Endothelial cell (in vitro differentiated cells): ENCODE data around the gene TMEM52. TPM values are rescaled to one million over a fixed set of nuclear protein-coding genes. Genes with fewer than 3 reads are reported as not detected.
A peak's percentile ranks its signal among the peaks of the same experiment; 100 is the strongest.

Experiments used
- DNase-seq: peaks from one replicate; pipeline ENCODE4 v3.0.0; 2021; ENCODE audit warnings: low spot score
- H3K27ac Mint-ChIP-seq: one replicate; pipeline ENCODE4 v1.8.0; 2021; ENCODE audit warnings: mixed read lengths, inconsistent platforms; ENCODE audit not compliant: unreplicated experiment
- H3K27me3 Mint-ChIP-seq: one replicate; pipeline ENCODE4 v1.8.0; 2021; ENCODE audit warnings: mild to moderate bottlenecking, moderate library complexity, mixed read lengths, inconsistent platforms; ENCODE audit not compliant: unreplicated experiment
- H3K36me3 Mint-ChIP-seq: one replicate; pipeline ENCODE4 v1.8.0; 2021; ENCODE audit warnings: mild to moderate bottlenecking, low read depth, mixed read lengths, inconsistent platforms; ENCODE audit not compliant: unreplicated experiment
- H3K4me1 Mint-ChIP-seq: one replicate; pipeline ENCODE4 v1.8.0; 2021; ENCODE audit warnings: mild to moderate bottlenecking, mixed read lengths, inconsistent platforms; ENCODE audit not compliant: unreplicated experiment
- H3K4me3 Mint-ChIP-seq: one replicate; pipeline ENCODE4 v1.8.0; 2021; ENCODE audit warnings: mild to moderate bottlenecking, mixed read lengths, inconsistent platforms; ENCODE audit not compliant: unreplicated experiment
- H3K9me3 Mint-ChIP-seq: one replicate; pipeline ENCODE4 v1.8.0; 2021; ENCODE audit warnings: mixed read lengths, inconsistent platforms; ENCODE audit not compliant: unreplicated experiment
- CTCF ChIP-seq: fragments of 200-600 bp; sonication (generic); IDR thresholded peaks from one replicate; pipeline ENCODE4 v1.5.0; 2021; ENCODE audit warnings: antibody characterized with exemption; ENCODE audit not compliant: unreplicated experiment
- total RNA-seq: library from RNA; stranded (reverse); fragmentation: NEBNext Ultra II Directional; extraction: Animal tissue kit (Norgen Biotek cat#: 25700); gene quantifications from one replicate; pipeline ENCODE4 v1.2.1, GENCODE V29; 2021; ENCODE audit not compliant: unreplicated experiment

TMEM52 gene
- total RNA-seq, 1 donor from 2014 or later: 0.92 TPM

GRCh38 chr1:1955621-1956094, 36.6 kb upstream of the TMEM52 start:
- Mint-ChIP-seq H3K4me3 (no peak overlapping the region), H3K27ac (no peak overlapping the region)

GRCh38 chr1:1954831-1955441, 35.9 kb upstream of the TMEM52 start:
- Mint-ChIP-seq H3K36me3 (no peaks in the 10 kb centered on the region), H3K4me3 (no peak overlapping the region), H3K27ac (no peak overlapping the region), H3K9me3 (no peaks in the 10 kb centered on the region), H3K27me3 (peaks cover 4% of the 10 kb centered on the region), H3K4me1 (peaks cover 2% of the 10 kb centered on the region)
- no peak for DNase-seq
- peak; percentile 17 for TF ChIP-seq CTCF

More at GRCh38 chr1:1955621-1956094, 36.6 kb upstream of the TMEM52 start:
- no peak for TF ChIP-seq CTCF
- H3K27me3 Mint-ChIP-seq: peaks cover 4% of the 10 kb centered on the region
- H3K36me3 Mint-ChIP-seq: no peaks in the 10 kb centered on the region
- peaks cover 2% of the 10 kb centered on the region for H3K4me1 Mint-ChIP-seq
- no peaks in the 10 kb centered on the region for H3K9me3 Mint-ChIP-seq
- no peak for DNase-seq

- Mint-ChIP-seq H3K4me3 (no peak overlapping the region), H3K36me3 (no peaks in the 10 kb centered on the region), H3K9me3 (no peaks in the 10 kb centered on the region), H3K4me1 (peaks cover 2% of the 10 kb centered on the region), H3K27me3 (peaks cover 4% of the 10 kb centered on the region), H3K27ac (no peak overlapping the region)
- no peak for TF ChIP-seq CTCF
- DNase-seq: no peak
Measured at GRCh38 chr1:1954015-1954414, 34.9 kb upstream of the TMEM52 start.

GRCh38 chr1:1950940-1951339, 31.9 kb upstream of the TMEM52 start:
- Mint-ChIP-seq H3K27ac (no peak overlapping the region), H3K36me3 (no peaks in the 10 kb centered on the region), H3K27me3 (peaks cover 4% of the 10 kb centered on the region), H3K4me3 (no peak overlapping the region), H3K4me1 (peaks cover 2% of the 10 kb centered on the region), H3K9me3 (no peaks in the 10 kb centered on the region)
- DNase-seq: no peak
- TF ChIP-seq CTCF: no peak

GRCh38 chr1:1948783-1949182, 29.7 kb upstream of the TMEM52 start:
- Mint-ChIP-seq H3K27ac (no peak overlapping the region), H3K4me1 (no peaks in the 10 kb centered on the region), H3K27me3 (peaks cover 5% of the 10 kb centered on the region), H3K4me3 (no peak overlapping the region), H3K9me3 (no peaks in the 10 kb centered on the region), H3K36me3 (no peaks in the 10 kb centered on the region)
- no peak for TF ChIP-seq CTCF
- DNase-seq: no peak
